HG03045 (cell line): ENCODE results near the gene MTA3.

ENCODE experiments used
- ATAC-seq: cut with Tn5 transposase; IDR thresholded peaks from one replicate; pipeline ENCODE4 v1.9.1; 2021; ENCODE audit warnings: mild to moderate bottlenecking, moderate library complexity; ENCODE audit not compliant: unreplicated experiment

MTA3 gene

GRCh38 chr2:42799881-42800280, 231.4 kb downstream of the MTA3 start:
- ATAC-seq, result no peak

GRCh38 chr2:42800461-42800962, 232.1 kb downstream of the MTA3 start:
- no peak for ATAC-seq

- ATAC-seq, result no peak
Observed at GRCh38 chr2:42800981-42801380, 232.5 kb downstream of the MTA3 start.

GRCh38 chr2:42801381-42801780, 232.9 kb downstream of the MTA3 start:
- ATAC-seq, result no peak

- ATAC-seq, result no peak
Observed at GRCh38 chr2:42802150-42802549, 233.7 kb downstream of the MTA3 start.

GRCh38 chr2:42804338-42804737, 235.9 kb downstream of the MTA3 start:
- ATAC-seq, result no peak

GRCh38 chr2:42804891-42805290, 236.5 kb downstream of the MTA3 start:
- no peak for ATAC-seq
